ENCODE measurements around the gene ATP11B.

Gene ATP11B

GRCh38 chr3:182910936-182911781 is 117.9 kb downstream of the ATP11B start:
- no peak for DNase-seq (ENCODE audit: low spot score)

DNA sequence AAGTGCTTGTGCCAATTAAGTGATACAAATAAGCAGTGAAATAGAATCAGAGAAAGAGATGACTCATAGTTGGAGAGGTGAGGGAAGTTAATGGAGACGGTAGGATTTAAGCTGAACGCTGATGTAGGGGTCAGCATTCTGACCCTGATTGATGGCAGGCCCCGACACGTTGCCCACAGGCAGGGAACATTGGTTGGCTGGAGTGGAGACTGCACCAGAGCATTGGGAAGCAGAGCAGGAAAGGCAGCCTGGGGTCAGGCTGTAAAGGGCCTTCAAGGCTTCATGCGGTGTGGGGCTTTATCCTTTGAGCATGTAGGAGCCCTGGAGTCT is 118.4 kb downstream of the ATP11B start:
- DNase-seq (ENCODE audit: low spot score): no peak

DNA sequence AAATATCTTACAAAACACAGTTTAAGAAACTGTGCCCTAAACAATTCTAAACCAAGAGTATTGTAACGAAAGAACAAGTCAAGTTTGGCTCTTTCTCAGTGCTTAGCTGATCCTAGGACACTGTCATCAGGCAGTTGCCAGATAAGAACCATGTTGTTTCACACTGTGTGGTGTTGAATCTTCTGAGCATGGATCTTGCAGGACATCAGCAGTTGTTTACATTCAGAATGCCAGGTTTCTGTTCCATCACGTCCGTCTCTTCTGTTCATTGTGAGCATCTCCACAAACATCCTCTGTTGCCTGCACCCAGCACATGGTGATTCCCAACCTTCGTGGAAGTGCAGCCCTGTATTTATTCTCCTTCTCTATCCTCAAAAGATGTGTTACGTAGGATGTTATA is 119.2 kb downstream of the ATP11B start:
- DNase-seq (ENCODE audit: low spot score): no peak

DNA sequence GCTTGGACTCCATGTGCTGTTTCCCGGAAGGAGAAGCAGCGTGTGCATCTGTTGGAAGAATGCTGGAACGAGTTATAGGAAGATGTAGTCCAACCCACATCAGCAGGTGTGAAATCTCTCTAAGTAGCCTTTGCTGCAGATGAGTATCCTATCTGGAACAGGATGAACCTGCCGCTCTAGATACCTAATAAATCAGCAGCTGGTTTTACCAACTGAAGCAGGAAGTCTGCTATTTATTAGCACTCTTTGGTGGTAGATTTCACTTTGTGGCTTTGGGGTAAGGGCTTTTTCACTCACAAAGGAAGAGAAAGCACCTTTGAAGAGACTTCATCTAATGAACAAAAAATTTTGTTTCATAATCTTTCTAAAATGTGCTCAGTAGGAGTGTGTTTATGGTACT is 120.6 kb downstream of the ATP11B start:
- no peak for DNase-seq (ENCODE audit: low spot score)

GRCh38 chr3:182914341-182914740 is 121.0 kb downstream of the ATP11B start:
- DNase-seq (ENCODE audit: low spot score): no peak

DNA sequence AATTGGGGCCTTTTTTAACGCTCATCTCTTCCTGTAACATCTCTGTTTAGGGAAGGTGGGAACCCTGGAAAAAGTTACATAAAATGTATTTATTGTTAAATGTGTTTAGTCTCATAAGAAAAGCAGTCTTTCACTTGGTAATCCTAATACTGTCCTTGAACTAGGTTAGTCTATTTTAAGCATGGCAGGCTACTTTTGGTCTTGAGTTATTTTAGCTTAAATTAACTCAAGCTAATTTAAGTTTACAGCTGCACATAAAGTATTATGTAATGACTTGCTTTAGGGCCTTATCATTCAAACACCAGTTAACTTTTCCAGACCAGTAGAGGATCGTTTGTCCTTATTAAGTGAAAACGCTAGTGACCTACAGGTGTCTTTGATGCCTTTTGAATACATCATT is 123.8 kb downstream of the ATP11B start:
- DNase-seq (ENCODE audit: low spot score): no peak

GRCh38 chr3:182919866-182920357 is 126.6 kb downstream of the ATP11B start:
- no peak for DNase-seq (ENCODE audit: low spot score)

- no peak for DNase-seq (ENCODE audit: low spot score)
Measured at GRCh38 chr3:182920515-182921084, 127.3 kb downstream of the ATP11B start.

GRCh38 chr3:182921665-182922355 is 128.5 kb downstream of the ATP11B start:
- DNase-seq (ENCODE audit: low spot score): no peak

DNA sequence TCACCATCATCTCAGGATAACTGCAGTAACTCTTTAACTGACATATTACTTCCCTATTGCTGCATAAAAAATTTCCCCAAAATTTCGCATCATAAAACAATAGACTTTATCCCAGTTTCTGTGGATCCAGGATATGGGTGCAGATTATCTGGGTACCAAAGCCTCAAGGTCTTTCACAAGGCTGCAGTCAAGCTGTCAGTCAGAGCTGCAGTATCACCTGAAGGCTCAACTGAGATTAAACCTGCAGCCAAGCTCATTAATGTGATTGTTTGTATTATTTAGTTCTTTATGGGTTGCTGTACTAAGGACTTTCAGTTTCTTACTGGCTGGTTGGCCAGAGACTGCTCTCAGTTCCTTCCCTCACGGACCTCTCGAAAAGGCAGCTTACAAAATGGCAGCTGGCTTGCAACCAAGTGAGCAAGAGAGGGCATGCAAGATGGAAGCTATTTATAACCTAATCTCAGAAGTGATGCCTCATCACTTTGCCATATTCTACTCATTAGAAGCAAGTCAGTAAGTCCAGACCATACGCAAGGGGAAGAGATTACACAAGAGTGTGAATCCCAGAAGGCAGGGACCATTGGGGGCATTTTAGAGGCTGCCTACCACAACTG is 132.1 kb downstream of the ATP11B start:
- DNase-seq (ENCODE audit: low spot score): no peak

GRCh38 chr3:182925944-182926337 is 132.6 kb downstream of the ATP11B start:
- DNase-seq (ENCODE audit: low spot score): no peak

GRCh38 chr3:182935803-182936202 is 142.5 kb downstream of the ATP11B start:
- no peak for DNase-seq (ENCODE audit: low spot score)

DNA sequence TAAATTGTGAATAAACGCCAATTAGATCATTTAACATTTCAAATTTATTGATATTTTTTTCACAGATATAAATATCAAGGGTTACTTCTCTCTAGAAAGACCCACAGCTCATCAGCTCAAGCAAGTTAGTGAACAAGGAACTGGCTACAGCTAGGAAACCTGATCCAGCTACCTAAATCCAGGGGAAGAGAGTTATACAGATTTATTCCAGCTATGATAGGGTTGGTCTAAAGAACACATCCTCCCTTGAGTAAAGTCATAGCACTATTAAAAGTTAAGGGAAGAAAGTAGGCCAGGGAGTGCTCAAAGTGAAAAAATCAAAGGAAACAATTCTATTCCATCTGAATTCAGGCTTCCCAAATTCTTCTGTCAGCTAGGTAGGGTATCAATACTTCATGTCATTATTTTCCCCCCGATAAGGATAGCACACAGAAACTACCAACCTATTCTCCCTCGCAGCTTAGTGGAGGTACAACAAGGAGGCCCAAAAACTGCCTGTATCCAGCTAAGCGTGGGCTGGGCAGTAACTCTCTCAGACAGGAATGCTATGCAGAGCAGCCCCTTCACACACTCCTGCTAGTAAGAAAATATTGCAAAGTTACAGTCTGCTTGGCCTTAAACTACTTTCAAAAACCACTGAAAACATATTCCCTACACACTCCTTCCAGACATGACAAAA is 143.1 kb downstream of the ATP11B start:
- no peak for DNase-seq (ENCODE audit: low spot score)

GRCh38 chr3:182936918-182937285 is 143.6 kb downstream of the ATP11B start:
- no peak for DNase-seq (ENCODE audit: low spot score)

DNA sequence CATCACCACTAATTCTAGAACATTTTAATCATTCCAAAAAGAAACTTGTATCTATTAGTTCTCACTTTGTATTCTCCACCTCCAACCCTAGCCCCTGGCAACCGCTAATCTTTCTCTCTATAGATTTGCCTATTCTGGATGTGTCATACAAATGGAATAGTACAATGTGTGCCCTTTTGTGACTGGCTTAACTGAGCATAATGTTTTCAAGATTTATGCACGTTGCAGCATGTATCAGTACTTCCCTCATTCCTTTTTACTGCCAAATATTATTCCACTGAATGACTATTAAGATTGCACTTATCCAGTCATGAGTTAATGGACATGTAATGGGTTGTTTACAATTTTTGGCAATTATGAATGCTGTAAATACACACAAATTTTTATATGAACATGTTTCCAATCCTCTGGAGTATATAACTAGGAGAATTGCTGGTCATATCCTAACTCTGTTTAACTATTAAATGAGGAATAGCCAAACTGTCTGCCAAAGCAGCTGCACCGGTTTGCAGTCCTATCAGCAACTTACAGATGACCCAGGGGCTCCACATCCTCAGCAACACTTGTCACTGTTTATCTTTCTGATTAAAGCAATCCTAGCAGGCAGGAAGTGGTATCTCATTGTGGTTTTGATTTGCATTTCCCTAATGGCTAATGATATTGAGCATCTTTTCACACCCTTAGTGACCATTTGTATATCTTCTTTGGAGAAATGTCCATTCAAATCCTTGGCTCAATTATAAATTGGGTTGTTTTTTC is 144.2 kb downstream of the ATP11B start:
- no peak for DNase-seq (ENCODE audit: low spot score)

GRCh38 chr3:182940266-182940808 is 147.0 kb downstream of the ATP11B start:
- DNase-seq (ENCODE audit: low spot score): no peak

GRCh38 chr3:182941719-182942118 is 148.4 kb downstream of the ATP11B start:
- no peak for DNase-seq (ENCODE audit: low spot score)

DNA sequence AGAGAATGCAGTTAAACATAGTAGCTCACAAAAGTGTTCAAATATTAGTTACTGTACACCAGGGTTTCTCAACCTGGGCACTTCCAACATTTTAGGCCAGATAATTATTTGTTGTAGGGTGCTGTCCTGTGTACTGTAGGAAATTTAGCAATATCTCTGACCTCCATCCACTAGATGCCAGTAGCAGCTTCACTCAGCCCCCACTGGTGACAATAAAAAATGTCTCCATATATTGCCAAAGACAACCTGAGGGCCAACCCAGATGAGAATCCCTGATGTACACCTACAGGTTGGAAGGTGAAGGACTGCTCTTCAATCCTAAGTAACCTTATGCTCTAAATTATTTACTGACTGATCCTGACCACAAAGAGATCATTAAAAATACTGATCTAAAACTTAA is 154.6 kb downstream of the ATP11B start:
- no peak for DNase-seq (ENCODE audit: low spot score)

DNA sequence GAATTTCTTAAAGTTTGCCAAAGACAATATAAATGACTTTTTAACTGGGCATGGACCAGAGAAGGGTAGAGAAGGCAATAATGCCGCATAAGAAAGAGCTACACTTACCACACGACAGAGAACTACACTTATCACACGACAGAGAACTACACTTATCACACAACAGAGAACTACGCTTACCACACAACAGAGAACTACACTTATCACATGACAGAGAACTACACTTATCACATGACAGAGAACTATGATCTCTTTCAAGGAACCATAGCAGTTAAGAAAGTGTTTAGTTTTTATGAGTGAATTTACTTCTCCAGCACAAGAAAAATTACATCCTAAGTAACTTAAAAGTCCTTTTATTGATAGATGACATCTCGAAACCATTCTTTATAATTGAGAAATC is 155.0 kb downstream of the ATP11B start:
- no peak for DNase-seq (ENCODE audit: low spot score)

GRCh38 chr3:182949688-182950087 is 156.4 kb downstream of the ATP11B start:
- DNase-seq (ENCODE audit: low spot score): no peak

- DNase-seq (ENCODE audit: low spot score): no peak
Measured at GRCh38 chr3:182954553-182955235, 161.4 kb downstream of the ATP11B start.

All from iPS-NIHi11 (cell line).